SIG-M5 treated with dmso at 0.1 percent for 504 hours (cell line): ENCODE results near the gene FOS.
"Not testable (repeated sequence)": the region's sequence is repeated elsewhere in the genome, so short reads cannot be mapped to it uniquely, and the experiment has no call there.

Experiments
- DNase-seq: peaks from one replicate; lab custom pipeline; 2025; ENCODE audit not compliant: unreplicated experiment; lab: John Stamatoyannopoulos, UW

Gene FOS

DNA sequence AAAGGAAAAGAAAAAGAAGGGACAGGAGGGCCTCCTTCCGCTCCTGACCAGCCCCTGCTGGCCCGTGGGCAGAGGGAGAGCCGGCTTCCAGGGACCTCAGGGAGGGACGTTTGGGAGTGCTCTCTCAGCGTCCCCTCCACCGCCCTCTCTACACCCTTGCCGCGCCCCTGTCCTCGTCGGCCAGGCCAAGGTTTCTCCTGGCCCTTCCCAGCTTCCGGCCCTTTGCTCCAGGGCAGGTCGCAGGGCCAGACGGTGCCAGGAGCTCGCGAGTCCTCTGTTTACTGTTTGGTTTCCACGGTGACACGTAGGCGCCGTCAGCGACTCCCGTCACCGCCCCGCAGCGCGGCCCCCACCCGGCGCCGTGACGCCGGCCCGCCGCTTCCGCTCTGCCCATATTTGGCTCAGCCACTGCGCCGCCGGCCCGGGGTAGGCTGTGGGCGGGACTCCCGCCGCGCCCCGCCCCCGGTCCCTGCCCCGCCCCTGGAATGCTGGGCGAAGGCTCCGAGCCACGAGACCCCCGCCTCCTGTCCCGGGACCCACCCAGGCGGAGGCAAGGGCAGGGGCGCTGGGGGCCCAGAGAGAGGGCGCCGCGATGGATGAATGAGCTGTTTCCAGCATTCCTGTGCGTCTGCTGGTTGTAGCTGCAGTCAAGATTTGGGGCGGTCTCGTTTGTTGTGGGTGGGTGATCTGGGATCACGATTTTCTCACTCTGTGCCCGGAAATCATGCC lies 15.5 kb downstream of the FOS start:
- DNase-seq: peak; percentile 91

- DNase-seq: no peak
Measured at GRCh38 chr14:75294649-75295033, 16.0 kb downstream of the FOS start.

- DNase-seq: peak; percentile 54
Measured at GRCh38 chr14:75295061-75295461, 16.4 kb downstream of the FOS start.

DNA sequence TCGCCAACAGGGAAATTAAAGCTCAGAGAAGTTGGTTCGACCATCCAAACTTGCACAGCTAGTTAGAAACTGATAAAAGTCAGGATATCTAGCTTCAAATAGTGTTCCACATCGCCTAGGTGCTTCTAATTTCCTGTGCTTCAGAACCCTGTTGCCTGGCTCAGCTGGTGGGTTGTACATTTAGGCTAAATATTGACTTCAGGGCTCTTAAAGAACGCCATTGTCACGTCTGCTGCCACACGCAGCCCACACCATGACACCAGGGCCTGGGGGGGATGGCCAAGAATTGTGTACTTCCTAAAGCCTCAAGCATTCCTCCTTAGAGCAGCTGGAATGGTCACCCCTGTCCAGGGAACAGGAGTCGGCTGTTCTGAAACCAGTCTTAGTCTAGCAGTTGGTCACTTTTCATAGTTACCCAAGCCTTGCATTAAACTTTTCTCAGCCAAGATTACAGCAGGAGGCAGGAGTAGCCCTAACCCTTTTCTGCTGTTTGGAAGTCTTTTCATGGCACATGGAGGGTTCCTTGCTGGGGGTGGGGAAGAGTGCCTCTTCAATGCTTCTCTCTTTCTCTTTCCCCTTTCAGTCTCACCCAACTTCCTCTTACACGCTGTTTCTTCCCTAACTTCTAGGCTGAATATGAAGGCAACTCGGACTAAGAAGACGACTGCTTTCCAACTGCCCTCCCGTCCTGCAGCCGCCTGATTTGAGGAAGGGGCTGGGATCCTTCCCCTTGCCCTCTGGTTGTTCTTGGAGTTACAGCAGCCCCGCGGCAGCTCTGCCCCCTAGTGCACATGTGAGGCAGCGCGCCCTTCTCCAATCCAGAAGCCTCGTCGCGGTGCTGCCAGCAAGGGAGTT lies 17.1 kb downstream of the FOS start:
- DNase-seq: peak; percentile 91

GRCh38 chr14:75297411-75298040 lies 18.9 kb downstream of the FOS start:
- peak; percentile 88 for DNase-seq

- DNase-seq: peak; percentile 54
Measured at GRCh38 chr14:75298187-75298965, 19.7 kb downstream of the FOS start.

GRCh38 chr14:75299059-75299458 lies 20.4 kb downstream of the FOS start:
- peak; percentile 93 for DNase-seq

DNA sequence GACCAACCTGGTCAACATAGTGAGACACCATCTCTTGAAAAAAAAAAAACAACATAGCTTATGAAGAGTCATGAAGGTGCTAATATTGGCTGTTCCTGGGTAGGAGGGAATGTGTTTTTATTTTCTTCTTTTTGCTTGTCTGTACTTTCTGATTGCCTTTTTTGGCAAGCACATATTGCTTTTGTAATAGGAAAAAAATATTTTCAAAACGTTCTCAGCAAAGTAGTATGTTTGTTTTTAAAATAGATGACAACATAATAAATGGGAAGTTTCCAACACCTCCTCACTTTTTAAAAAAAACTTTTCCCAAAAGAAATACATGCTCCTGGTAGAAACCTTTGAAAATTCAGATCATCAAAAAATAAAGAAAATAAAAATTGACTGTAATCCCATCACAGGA lies 20.9 kb downstream of the FOS start:
- DNase-seq: no peak

DNA sequence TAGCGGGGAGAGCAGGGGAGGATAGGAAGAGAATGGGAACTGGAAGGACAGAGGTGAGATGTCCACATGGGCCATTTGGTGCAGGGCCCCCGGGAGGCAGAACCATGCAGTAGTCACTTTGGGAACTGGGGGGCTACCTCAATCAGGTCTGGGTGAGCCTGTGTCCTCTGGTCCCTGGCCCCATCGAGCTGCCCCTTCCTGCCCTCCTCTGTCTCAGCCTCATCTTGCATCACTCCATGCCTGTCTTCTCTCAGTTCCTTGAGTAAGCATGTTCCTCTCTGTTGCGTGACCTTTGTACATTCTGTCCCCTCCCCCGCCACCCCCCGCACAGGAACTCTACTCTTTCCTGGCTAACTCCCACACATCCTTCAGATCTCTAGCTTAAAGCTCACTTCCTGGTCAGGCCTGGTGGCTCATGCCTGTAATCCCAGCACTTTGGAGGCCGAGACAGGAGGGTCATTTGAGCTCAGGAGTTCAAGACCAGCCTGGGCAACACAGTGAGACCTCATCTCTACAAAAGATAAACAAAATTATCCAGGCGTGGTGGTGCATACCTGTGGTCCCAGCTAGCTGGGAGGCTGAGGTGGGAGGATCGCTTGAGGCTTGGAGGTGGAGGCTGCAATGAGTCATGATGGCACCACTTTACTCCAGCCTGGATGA lies 23.2 kb downstream of the FOS start:
- peak; percentile 91 for DNase-seq

GRCh38 chr14:75303381-75303789 lies 24.8 kb downstream of the FOS start:
- peak; percentile 89 for DNase-seq

GRCh38 chr14:75306410-75306809 lies 27.8 kb downstream of the FOS start:
- not testable (repeated sequence) for DNase-seq

GRCh38 chr14:75306927-75307699 lies 28.5 kb downstream of the FOS start:
- no peak for DNase-seq

- DNase-seq: peak; percentile 68
Measured at GRCh38 chr14:75307700-75308379, 29.2 kb downstream of the FOS start.

DNA sequence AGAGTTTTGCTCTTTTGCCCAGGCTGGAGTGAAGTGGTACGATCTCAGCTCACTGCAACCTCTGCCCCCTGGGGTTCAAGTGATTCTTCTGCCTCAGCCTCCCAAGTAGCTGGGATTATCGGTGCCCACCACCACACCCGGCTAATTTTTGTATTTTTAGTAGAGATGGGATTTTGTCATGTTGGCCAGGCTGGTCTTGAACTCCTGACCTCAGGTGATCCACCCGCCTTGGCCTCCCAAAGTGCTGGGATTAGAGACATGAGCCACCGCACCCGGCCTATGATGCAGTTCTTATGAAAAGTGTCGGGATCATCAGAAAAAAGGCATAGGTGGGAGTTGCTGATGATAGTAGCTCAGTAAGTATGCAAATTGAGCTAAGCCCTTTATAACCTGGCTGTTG lies 30.4 kb downstream of the FOS start:
- DNase-seq: not testable (repeated sequence)

- not testable (repeated sequence) for DNase-seq
Measured at GRCh38 chr14:75309561-75309960, 30.9 kb downstream of the FOS start.

DNA sequence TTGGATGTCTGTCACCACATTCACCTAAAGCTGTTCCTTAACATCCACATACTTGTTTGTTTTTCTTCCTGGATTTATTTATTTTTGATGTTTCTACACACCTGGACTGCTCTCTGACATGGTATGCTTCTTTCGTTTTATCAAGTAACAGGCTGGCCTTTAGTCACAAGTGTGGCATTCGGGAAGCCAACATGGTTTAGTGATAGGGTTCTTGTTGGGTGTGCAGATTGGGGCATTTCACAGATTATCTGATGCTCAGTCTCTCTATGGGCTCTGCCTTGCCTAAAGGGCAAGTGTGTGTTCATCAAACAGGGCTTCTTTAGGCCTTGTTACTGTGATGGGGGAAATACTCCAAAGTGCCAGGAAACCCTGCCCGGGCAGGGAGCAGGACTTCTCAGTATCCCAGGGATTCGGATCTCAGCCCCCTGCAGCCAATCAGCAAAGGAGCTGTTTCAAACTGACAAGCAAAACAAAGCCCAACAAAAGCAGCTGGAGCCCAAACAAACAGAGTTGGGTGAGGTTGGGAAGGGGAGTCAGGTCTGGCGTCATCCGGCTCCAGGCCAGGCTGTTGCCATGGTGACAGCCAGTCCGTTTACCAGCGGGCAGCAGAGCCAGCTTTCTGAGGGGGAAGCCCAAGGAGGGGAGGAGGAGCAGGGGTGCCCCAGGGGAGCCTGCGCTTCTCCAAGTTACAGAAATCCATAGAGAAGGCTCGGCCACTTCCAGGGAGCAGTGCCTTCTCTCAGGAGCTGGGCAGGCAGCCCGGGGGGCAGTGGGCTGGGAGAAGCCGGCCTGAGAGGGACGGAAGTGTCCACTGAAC lies 31.9 kb downstream of the FOS start:
- DNase-seq: no peak

GRCh38 chr14:75311356-75311755 lies 32.7 kb downstream of the FOS start:
- no peak for DNase-seq

- peak; percentile 38 for DNase-seq
Measured at GRCh38 chr14:75312341-75312740, 33.7 kb downstream of the FOS start.
